Right kidney (tissue), 1 donor: ENCODE data around the gene PRDM12.

Experiments
- DNase-seq: peaks from one replicate; pipeline ENCODE4 v3.0.0-alpha.2; 2016

PRDM12 gene

DNA sequence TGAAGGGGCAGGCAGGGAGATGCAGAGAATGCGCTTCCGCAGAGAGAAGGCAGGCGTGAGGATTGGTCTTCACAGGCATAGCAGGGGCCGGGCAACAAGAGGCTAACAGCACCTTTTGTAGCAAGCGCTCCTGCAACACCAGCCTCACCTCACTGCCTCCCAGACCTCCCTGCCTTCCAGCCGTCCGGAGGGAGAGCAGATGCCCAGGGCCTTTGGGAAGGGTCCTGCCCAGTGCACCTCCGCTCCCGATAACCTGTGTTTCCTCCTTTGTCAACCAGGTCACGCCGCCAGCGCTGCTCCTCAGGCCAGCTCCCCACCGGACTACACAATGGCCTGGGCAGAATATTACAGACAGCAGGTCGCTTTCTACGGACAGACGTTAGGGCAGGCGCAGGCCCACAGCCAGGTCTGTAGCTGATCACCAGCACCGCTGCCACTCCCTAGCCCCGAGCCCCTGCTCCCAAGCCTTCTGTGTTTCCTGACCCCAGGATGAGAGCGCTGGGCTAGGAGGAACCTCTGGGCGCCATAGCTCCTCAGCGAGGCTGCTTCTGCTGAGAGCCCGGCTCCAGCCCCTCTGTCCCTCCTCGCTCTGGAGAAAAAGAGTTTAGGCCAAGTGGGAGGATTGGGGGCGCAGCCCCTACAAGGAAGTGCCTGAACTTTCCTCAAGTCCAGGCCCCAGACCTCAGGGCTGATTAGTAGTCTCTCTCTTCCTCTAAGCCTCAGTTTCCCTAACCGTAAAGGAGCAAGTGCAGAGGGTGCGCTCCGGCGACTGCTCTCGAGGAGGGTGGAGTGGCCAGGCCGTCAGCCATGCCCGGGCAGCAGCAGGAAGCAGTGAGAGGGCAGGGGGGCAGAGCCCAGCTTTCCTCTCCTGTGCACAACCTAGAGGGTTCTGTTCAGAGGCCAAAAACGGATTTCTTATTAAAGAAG is 28.4 kb upstream of the PRDM12 start:
- no peak for DNase-seq

DNA sequence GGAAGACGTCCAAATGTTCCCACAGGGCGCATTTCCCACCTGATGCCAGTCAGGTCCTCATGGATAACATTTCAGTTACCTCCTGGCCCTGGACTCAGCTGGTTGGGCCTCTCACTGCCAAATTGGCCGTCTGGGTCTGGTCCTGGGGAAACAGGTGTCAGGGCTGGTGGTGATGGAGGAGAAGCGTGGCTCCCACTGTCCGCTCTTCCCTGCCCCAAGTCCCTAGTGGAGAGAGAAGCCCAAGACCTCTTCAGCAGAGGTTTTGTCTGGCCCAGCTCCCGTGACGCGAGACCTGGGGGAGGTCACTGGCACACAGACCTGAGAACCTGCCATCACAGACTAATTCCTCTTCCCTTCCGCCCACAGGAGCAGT is 27.8 kb upstream of the PRDM12 start:
- DNase-seq, result no peak

DNA sequence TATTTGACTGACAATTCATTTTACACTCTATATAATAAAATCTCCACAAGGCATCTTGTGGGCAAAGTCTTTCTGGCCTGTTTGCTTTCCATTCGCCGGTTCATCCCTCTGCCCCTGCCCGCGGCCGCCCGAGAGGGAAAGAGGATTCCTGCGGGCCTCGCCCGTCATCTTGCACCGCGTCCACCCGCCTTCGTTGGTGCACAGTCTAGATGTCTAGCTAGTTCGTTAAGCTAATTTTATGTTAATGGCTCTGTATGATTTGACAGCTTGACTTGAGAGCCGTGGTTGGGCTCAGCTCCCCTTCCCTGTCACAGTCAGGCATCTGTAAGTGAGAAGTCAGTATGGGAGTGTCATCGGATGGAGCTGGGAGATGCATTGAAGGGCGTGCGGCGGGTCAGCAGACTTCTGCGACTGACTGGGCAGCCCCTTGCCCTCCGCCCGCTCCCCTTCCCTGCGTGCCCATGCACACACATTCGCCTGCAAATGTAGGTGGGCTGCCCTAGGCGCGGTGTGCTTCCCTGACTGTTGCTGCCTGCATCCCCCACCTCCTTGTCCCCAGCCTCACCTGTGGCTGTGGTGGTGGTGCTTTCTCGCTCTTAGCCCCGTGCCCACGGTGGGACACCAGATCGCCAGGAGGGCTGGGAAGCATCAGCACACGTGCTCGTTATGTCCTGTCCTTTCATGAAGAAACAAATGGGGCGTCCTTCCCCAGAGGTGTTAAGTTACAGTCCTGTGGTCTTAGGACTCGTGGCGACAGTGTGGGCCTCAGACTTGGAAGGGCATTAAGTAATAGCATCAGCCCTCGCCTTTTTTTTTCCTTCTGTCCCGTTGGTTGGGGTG is 25.9 kb upstream of the PRDM12 start:
- peak; percentile 17 for DNase-seq

DNA sequence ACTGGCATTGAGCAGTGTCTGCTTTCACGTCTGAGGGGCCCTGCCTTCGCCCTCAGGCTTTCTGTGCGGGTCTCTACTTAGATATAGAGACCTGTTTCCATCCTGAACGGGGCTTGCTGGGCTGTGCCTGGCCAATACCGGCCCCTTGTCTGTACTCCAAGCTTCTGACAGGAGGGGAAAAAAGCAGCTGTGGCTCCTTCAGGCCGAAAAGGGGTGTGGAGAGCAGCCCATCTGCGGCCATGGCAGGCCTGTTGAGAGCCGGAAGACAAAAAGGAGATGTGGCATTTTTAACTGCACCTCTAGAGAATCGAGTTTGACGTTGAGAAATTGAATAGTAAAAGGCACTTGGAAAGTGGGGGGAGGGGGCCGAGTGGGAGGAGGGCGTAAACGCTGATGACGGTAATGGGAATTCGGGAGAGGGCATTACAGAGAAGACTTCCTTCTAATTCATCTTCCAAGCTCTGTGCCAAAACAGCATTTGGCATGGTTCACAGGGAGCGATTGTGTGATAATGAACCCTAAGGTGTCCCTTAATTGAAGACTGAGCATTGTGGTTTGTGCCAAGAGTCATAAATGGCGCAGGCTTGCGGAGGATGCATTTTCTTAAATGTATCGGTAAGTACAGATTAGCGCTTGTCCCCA is 25.1 kb upstream of the PRDM12 start:
- peak; percentile 15 for DNase-seq

DNA sequence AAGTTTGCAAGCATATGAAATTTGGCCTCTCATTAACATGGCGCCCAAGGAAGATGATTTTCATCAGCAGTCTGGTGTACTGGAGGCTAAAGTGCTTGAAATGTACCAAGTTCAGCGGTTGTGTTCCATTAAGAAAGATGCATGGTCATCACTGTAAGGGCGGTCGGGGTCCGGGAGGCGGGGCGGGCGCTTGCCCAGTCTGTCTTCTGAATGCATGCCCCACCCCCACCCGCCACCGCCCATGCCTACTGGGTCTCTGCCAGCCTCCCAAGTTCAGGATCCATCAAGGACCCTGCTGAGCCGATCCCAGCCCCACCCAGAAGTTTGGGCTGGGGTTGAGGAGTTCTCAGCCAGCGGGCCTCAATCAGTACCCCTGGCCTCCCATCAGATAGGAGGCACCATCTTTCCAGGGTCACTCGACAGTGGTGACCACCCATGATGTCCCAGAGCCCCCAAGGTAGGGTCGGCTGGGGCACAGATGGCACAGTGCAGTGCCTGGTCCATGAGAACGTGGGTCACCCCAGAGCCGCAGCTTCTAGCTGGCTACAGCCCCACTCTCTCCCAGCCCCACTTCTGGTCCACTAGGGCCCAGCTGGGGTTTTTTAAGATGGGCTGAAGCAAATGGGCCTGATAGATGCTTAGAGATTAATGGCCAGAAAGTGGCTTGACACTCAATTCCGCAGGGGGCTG is 24.4 kb upstream of the PRDM12 start:
- no peak for DNase-seq

DNA sequence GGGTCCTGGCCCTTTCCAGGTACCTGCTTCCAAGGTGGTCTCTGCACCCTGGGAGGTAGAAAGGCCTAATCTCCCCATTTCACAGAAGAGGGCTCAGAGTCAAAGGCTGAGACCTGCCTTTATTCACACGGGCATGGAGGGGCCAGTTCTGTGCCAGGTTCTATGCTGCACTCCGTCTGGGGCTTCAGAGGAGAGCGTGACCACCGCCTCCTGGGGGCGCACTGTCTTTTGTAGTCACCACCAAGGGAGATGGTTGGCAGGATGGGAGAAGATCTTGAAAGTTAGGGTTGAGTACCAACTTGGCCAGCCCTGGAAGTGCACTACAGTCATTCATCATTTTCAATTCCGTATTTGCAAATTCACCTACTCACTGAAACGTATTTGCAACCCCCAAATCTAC is 23.7 kb upstream of the PRDM12 start:
- no peak for DNase-seq

DNA sequence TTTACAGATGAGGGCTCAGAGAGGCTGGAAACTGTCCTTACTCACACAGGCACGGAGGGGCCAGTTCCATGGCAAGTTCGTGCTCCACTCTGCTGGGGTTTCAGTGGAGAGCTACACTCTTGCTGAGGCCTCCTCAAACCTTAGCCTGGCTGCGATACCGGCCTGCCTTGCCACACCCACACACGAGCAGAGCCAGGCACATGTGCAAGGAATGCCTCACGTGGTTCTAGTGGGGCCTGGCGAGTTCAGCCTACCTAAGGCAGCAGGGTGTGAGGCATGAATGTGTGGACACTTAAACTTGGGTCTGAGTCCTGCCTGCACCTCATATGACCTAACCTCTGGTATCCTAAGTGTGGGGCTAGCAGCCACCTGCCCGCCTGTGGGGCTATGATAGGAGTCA is 21.5 kb upstream of the PRDM12 start:
- DNase-seq, result no peak

DNA sequence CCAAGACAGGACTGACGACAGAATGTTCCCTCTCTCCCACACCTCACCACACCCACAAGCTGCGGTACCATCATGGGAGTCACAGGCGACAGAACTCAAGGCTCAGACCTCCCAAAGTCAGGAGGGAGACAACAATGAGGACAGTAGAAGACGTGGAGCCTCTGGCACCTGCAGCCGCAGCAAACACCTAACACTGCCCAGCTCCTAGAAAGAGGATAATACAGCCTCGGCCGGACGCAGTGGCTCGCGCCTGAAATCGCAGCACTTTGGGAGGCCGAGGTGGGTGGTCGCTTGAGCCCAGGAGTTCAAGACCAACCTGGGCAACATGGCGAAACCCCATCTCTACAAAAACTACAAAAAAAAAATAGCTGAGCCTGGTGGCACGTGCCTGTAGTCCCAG is 13.2 kb upstream of the PRDM12 start:
- DNase-seq, result no peak

DNA sequence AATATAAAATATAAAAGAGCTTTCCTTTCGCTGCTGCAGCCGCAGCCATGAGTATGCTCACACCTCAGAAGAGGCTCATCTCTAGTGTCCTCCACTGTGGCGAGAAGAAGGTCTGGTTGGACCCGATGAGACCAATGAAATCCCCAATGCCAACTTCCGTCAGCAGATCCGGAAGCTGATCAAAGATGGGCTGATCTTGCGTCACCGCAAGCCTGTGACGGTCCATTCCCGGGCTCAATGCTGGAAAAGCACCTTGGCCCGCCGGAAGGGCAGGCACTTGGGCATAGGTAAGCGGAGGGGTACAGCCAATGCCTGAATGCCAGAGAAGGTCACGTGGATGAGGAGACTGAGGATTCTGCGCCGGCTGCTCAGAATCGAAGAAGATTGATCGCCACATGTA is 12.6 kb upstream of the PRDM12 start:
- no peak for DNase-seq

DNA sequence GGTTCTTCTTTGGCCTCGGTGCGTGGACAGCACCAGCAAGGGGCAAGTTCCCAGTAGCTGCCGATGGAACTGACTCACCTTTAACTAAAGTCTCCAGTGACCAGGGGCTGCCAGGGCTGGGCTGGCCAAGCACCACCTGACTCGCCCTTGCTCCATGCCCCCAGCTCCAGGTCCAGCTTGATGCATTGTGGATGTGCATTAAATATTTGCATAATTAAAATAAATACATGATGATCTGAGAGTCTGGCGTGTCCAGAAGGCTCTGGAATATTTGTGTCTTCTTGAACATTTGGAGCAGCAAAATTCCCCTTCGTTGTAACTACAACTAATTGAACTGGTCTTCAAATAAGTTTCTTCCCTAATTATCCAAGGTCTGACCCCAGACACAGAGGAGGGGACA is 9.5 kb upstream of the PRDM12 start:
- DNase-seq, result no peak

DNA sequence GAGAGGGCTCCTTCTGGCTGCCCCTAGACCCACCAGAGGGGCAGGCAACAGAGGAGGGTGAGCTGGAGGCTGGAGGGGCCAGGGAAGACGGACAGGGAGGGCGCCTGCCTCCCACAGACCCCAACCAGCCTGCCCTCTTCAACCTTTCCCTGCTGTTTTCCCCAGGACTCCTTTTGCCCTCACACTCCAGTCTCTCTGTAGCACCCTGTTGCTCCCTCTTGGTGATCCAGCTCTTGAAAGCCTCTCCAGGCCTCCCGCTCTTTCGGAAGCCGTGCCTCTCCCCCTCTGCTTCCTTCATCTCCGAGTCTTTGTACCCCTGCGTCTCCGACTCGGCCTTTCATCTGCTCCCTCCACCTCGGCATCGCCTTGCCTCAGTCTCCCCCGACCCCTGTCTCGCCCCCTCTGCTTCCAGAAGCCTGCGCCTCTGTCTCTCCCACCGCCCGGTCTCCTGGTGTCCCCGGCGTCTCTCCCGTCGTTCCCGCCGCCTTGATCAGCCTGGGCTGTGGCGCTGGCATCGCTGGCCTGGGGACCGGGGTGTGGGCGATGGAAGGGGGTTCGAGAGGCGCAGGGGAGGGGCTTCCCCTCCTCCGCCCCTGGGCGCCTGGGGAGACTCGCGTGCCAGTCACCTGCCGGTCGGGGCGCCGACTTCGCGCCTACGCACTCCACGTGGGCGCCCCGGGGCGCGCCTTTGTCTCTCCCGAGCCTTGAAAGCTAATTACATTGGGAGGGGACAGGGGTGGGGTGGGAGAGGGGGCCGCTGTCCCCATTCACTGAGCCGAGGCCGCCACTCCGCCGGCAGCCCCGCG is 5.3 kb upstream of the PRDM12 start:
- DNase-seq, result no peak

DNA sequence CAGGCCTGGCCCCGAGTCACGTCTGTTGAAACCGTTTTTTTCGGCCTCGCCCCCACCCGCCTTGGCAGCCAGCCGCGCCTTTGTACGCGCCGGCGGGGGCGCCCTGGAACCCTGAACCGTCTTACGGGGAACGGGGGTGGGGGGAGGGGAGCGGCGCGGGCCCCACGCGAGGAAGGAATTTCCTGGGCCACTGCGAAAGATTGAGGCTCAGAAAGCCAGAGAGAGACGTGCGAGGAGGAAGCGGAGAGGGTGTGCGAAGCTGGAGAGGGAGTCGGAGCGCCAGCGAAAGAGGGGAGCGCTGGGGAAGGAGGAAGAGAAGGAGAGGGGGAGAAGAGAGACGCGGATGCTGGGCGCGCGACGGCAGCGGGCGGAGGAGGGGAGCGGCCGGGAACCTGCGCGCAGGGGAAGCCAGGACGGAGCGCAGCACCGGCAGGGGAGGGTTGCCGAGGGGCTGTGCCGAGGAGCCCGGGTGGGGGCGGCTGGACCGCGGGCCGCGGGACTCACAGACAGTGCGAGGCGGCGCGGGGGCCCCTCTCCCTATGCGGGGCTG is 4.6 kb upstream of the PRDM12 start:
- no peak for DNase-seq

DNA sequence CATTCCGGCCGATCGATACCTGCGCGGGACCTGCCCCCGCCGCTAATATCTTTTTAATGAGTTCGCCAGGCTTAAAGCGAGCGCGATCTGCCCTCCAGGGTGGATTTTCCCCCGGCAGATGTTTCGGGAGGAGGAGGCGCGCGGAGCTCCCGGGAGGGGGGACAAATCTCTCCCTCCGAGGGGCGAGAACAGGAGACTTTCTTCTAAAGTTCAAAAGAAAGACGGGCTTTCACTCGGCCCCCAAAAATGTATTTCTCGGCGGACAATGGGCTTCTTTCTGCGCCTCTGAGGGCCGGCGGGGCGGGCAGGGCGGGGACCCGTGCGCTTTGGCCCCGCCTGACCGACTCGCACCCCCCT is 4.1 kb upstream of the PRDM12 start:
- DNase-seq, result no peak

DNA sequence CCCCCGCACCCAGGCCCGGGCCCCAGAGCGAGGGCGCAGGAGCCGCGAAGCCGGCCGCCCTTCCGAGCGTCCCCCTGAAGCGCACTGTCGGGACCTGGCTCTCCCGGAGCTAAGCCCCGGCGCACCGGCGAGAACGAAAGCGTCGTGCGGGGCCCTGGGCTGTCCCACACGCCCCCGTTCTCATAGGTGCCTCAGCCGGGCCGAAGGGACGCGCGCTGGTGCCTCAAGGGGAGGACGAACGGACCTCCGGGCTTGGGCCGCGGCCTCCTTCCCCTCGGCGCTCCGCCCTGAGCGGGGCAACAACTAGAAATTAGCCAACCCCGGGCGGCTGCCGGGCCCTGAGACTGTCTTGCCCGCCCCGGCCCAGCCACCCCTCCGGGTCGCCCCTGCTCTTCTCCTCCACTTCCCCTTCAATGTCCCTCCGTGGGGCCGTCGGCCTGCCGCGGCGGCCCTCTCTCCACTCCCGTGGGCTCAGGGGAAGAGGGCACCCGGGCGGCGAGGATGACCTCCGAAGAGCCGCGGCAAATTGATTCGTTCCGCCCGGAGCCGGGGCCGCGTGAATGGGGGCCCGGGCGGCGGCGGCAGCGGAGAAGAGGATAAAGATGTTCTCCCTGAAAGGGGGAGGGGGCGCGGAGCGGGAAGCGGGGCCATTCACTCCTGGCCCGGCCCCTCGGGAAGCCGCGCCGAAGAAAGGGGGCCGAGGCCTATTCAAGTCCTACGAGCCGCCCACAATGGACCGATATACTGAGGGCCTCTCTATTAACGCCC is 3.5 kb upstream of the PRDM12 start:
- peak; percentile 70 for DNase-seq

DNA sequence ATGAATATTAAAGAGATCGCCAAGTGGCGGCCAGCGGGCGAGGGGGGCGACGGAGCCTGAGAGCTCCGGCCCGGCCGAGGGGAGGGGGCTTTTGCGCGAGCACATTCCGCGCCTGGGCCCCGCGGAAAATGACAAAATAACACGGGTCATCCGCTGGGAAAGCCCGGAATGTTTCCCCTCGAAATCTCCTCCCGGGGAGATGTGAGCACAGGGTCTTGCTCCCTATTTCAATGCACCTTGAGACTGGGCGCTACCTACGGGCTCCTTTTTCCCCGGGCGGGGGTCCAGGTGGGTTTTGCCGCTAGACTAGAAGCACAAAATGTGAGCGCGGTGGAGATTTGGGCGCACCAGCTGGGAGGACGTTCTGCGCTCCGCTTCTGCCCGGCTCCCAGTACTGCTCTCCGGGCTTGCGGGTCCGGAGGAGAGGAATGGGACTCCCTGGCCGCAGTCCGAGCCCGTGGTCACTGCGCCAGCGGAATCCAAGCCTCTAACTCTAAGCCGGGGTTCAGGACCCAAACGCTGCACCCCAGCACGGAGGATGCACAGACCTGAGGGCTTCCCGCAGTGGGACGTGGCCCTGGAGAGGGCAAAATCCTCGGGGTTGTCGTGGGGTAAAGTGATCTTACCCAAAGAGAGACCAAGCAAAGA is 2.8 kb upstream of the PRDM12 start:
- peak; percentile 48 for DNase-seq

DNA sequence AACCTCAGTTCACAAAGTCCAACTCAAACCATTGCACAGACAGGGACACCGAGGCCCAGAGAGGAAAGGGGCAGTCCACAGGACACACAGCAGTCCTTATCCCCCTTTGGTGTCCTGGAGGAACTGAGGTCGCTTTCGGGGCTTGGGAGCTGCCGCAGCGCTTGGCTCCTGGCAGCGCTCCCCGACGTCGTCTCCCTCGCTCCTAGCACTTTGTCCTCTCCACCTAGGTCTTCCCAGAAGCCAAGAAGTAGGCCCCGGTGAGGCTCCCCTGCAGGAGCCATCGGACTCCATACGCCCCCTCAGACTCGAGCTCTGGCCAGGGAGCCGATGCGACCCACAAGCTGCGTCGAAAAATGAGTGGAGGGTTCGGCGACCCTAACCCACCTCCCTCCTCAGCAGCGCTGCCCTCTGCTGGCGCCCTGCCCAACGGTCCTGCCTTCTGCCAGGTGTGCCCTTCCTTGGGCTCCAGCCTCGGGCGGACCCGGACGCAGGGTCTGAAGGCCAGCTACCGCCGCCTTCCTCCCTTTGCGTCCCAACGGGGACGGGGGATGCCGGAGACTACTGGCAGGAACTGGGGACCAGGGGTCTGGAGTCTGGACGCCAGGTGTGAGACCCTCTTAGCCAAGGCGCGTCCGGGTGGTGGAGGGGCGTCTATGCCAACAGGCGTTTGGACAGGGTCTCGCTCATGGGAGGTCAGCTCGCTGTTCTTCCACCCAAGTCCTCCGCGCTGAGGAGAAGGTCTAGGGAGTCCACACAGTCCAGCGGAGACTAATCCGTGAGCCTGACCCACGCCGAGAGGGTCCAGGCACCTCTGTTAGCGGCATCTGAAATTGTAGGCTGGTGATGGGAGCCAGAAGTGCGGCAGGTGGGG is 2.1 kb upstream of the PRDM12 start:
- DNase-seq, result peak; percentile 63

DNA sequence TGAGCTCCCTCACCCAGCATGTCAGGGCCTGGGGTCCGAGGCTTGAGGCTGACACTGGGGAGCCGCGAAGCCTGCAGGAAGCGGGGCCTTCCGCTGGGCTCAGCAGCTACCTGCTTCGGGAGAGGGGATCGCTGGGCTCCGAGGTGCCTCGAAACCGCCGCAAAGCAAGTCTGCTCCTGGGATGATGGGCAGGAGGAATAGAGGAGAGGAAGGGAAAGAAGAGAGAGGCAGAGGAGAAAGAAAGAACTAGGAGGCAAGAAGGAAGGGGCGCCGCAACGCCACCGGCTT is 1.5 kb upstream of the PRDM12 start:
- no peak for DNase-seq

DNA sequence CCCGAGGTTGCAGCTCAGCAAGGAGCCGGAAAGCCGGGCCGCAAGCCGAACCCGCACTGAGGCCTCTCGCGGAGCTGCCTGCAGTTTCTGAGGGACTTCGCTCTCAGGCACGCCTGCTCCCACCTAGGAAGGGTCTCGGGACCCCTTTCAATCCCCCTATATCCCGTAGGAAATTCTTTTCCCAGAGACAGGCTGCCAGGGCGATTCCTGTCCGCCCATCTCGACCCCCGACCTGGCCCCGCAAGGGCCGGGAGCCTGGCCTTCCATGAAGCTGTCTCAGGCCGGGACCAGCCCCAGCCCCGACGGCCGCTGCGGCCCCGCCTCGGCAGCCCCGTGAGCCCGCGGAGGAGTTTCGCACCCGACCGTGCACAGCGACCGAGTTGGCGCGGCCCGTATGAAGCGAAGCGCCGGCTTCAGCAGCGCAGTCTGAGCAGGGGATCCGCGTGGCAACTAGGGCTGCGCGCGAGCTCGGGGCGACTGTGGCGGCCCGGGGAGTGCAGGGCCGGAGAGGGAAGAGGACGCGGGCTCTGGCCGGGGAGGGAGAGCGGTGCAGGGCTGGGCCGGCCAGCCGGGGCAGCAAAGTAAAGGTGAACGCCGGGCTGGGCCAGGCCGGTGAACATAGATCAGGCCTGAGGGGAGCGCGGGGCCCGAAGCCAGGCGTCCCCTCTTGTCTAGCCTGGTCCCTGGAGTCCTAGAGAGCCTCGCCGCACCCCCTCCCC is 977 bp upstream of the PRDM12 start:
- peak; percentile 71 for DNase-seq

DNA sequence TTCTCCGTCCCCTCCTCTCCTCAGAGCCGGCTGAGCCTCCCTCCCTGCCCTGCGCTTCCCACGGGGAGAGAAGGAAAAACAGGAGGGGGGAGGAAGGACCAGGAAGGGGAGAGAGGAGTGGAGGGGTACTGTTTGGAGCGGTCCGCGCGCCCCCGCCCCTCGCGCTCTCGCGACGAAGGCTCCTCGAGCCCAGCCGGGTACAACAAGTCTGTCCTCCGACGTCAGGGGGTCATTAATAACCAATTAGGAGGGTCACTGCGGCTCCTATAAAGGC is 480 bp upstream of the PRDM12 start:
- no peak for DNase-seq
